ENCODE results near the gene TRIM3.

The TRIM3 gene

GRCh38 chr11:6502382-6502781 lies 28.6 kb upstream of the TRIM3 start:
- TF ChIP-seq CTCF (IDR thresholded peaks at IDR 0.05; ENCODE audit: low read depth, low read length, missing control alignments), result no peak
- H3K4me3 ChIP-seq (ENCODE audit: low read depth, low read length), result no peak overlapping the region
- no peak for DNase-seq (ENCODE audit: low read depth)
- in situ Hi-C loops (cut with HindIII; ENCODE audit: low sequenced_read_pairs), result no loop called here

GRCh38 chr11:6498544-6498943 lies 24.8 kb upstream of the TRIM3 start:
- in situ Hi-C loops (cut with HindIII; ENCODE audit: low sequenced_read_pairs), result no loop called here
- no peak overlapping the region for H3K4me3 ChIP-seq (ENCODE audit: low read depth, low read length)
- TF ChIP-seq CTCF (IDR thresholded peaks at IDR 0.05; ENCODE audit: low read depth, low read length, missing control alignments), result no peak
- no peak for DNase-seq (ENCODE audit: low read depth)

GRCh38 chr11:6498121-6498520 lies 24.4 kb upstream of the TRIM3 start:
- H3K4me3 ChIP-seq (ENCODE audit: low read depth, low read length), result no peak overlapping the region
- no peak for DNase-seq (ENCODE audit: low read depth)
- TF ChIP-seq CTCF (IDR thresholded peaks at IDR 0.05; ENCODE audit: low read depth, low read length, missing control alignments), result no peak
- in situ Hi-C loops (cut with HindIII; ENCODE audit: low sequenced_read_pairs), result no loop called here

- H3K4me3 ChIP-seq (ENCODE audit: low read depth, low read length), result no peak within 1 kb of the TSS
- no peak for TF ChIP-seq CTCF (IDR thresholded peaks at IDR 0.05; ENCODE audit: low read depth, low read length, missing control alignments)
- DNase-seq (ENCODE audit: low read depth), result no peak
- in situ Hi-C loops (cut with HindIII; ENCODE audit: low sequenced_read_pairs), result no loop called here
Observed at GRCh38 chr11:6497069-6497839, 23.5 kb upstream of the TRIM3 start, which contains the start of gene DNHD1. TSS of gene DNHD1 (plus strand) at chr11:6497280. CDS start at chr11:6498216, 936 bp downstream.

- no peak for TF ChIP-seq CTCF (IDR thresholded peaks at IDR 0.05; ENCODE audit: low read depth, low read length, missing control alignments)
Observed at GRCh38 chr11:6489306-6489705, 15.6 kb upstream of the TRIM3 start.

GRCh38 chr11:6488821-6489220 lies 15.1 kb upstream of the TRIM3 start:
- in situ Hi-C loops (cut with HindIII; ENCODE audit: low sequenced_read_pairs), result no loop called here
- DNase-seq (ENCODE audit: low read depth), result no peak
- no peak overlapping the region for H3K4me3 ChIP-seq (ENCODE audit: low read depth, low read length)
- no peak for TF ChIP-seq CTCF (IDR thresholded peaks at IDR 0.05; ENCODE audit: low read depth, low read length, missing control alignments)

More at GRCh38 chr11:6489306-6489705, 15.6 kb upstream of the TRIM3 start:
- in situ Hi-C loops (cut with HindIII; ENCODE audit: low sequenced_read_pairs), result no loop called here
- DNase-seq (ENCODE audit: low read depth), result no peak
- no peak overlapping the region for H3K4me3 ChIP-seq (ENCODE audit: low read depth, low read length)

Data from astrocyte of the cerebellum (primary cell).